Gastrocnemius medialis (tissue), 4 donors: ENCODE results near the gene WFDC1. TPM values are rescaled to one million over a fixed set of nuclear protein-coding genes. Genes with fewer than 3 reads are reported as not detected.

ENCODE experiments used
- ATAC-seq, 2 donors: fragments of 150-250 bp; one replicate each; pipeline ENCODE4 v1.9.1; 2016
- DNase-seq, 2 donors: peaks; one replicate each; pipeline ENCODE4 v3.0.0-alpha.2; 2019
- H3K27ac ChIP-seq, 4 donors: fragments of 200-600 bp; sonication (generic); 1 replicate in 1 of 4; 2 replicates in 3 of 4; pipeline ENCODE4 v1.5.1; 2016 to 2018; ENCODE audit warnings: mild to moderate bottlenecking in 2 of 4, moderate library complexity in 1 of 4
- H3K27me3 ChIP-seq, 3 donors: fragments of 200-600 bp; sonication (generic) in 2 of 3; 1 replicate in 1 of 3; 2 replicates in 2 of 3; pipeline versions ENCODE4 v1.5.1 to v1.6.0; 2016 to 2019; ENCODE audit warnings: mild to moderate bottlenecking in 1 of 3, moderate library complexity in 1 of 3
- H3K36me3 ChIP-seq, 2 donors: fragments of 200-600 bp; sonication (generic) in 1 of 2; one replicate each; pipeline ENCODE4 v1.5.1; 2017 to 2018
- H3K4me1 ChIP-seq, 2 donors: fragments of 200-600 bp; sonication (generic) in 1 of 2; one replicate each; pipeline ENCODE4 v1.5.1; 2016 to 2017; ENCODE audit warnings: mild to moderate bottlenecking in 2 of 2
- H3K4me3 ChIP-seq, 4 donors: fragments of 200-600 bp; sonication (generic) in 3 of 4; 1 replicate in 1 of 4; 2 replicates in 3 of 4; pipeline ENCODE4 v1.5.1; 2016 to 2019; ENCODE audit warnings: mild to moderate bottlenecking in 2 of 4
- H3K9me3 ChIP-seq, 3 donors: fragments of 200-600 bp; sonication (generic) in 2 of 3; 1 replicate in 1 of 3; 2 replicates in 2 of 3; pipeline ENCODE4 v1.5.1; 2016 to 2019
- POLR2A ChIP-seq, 2 donors: fragments of 450-650 bp; IDR thresholded peaks; one replicate each; pipeline ENCODE4 v1.6.1; 2017; ENCODE audit warnings: antibody characterized with exemption in 2 of 2, mild to moderate bottlenecking in 2 of 2, moderate library complexity in 2 of 2
- in situ Hi-C, 4 donors: fragments of 200-750 bp; cut with MboI; loops; one replicate each; pipeline versions ENCODE4 v1.15.0 to v1.8.0; 2017; ENCODE audit warnings: low sequenced_read_pairs in 4 of 4
- intact Hi-C: fragments of 100-400 bp; cut with DNase I; formaldehyde crosslinking; loops from one replicate; pipeline ENCODE4 v1.15.1; 2023; ENCODE audit warnings: low total_unique reads
- total RNA-seq, 4 donors: library from RNA; depleted of rRNA; stranded (reverse); fragments of >200 nt; gene quantifications; one replicate each; pipeline versions ENCODE4 v1.1.0 to v1.2.3, GENCODE V29; 2016
- TF ChIP-seq, protein P1 (sequence below), 5 experiments: fragments of 450-650 bp in 3 of 5; fragments of 200-600 bp in 2 of 5; sonication (generic) in 2 of 5; IDR thresholded peaks in 4 of 5; conservative IDR thresholded peaks in 1 of 5; 1 replicate in 4 of 5; 2 replicates in 1 of 5; pipeline ENCODE4 v1.5.1; 2016 to 2019; ENCODE audit warnings: antibody characterized with exemption in 5 of 5, mild to moderate bottlenecking in 3 of 5, moderate library complexity in 3 of 5

Gene WFDC1
- total RNA-seq, 4 donors from 2014 or later = 0.40 to 0.68 (median 0.49) TPM; not detected in 1

DNA sequence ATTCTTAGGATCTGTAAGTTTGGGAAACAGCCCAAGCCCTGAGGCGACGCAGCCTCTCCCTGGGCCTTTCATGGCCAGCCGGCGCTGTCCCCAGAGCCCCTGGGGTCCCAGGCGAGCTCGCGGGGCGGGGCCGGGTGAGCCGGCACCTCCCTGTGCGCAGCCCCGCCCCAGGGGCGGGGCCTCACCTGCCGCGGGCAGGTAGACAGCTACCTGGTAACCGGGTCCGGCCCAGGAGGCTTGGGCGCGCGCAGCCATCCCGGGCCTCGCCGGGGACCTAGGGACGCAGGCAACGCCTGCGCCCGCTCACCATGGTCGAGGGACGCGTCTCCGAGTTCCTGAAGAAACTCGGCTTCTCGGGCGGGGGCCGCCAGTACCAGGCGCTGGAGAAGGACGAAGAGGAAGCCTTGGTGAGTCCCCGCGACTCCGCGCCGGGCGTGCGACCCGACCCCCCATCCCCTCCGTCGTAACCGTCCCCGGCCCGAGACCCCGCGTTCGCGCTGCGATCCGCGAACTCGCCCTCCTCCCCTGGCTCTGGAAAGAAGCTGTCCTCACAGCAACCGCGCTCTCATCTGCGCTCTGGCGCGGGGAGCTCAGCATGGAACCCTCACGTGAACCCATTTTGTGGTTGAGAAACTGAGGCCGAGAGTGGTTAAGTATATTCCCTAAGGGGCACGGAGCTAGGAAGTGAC is 73.8 kb downstream of the WFDC1 start, which contains the start of gene ATP2C2:
TSS of gene ATP2C2 (plus strand) at position 231 of the 689 bp plus-strand sequence. CDS start at position 309, 78 bp downstream.
- in situ Hi-C loops (no loop called here), intact Hi-C loops (no loop called here)
- H3K4me3 ChIP-seq = no peak within 1 kb of the TSS
- ATAC-seq (no peak), DNase-seq (no peak)
- no peak within 1 kb of the TSS for H3K27ac ChIP-seq
- H3K4me1 ChIP-seq = no peaks in the 10 kb centered on the region
- no peaks in the 10 kb centered on the region for H3K9me3 ChIP-seq
- H3K27me3 ChIP-seq = peaks cover 31 to 44% (median 44%) of the 10 kb centered on the region in 3 donors
- no peaks in the 10 kb centered on the region for H3K36me3 ChIP-seq
- no peak for TF ChIP-seq POLR2A (IDR thresholded peaks at IDR 0.05)
- TF ChIP-seq, protein P1, sequence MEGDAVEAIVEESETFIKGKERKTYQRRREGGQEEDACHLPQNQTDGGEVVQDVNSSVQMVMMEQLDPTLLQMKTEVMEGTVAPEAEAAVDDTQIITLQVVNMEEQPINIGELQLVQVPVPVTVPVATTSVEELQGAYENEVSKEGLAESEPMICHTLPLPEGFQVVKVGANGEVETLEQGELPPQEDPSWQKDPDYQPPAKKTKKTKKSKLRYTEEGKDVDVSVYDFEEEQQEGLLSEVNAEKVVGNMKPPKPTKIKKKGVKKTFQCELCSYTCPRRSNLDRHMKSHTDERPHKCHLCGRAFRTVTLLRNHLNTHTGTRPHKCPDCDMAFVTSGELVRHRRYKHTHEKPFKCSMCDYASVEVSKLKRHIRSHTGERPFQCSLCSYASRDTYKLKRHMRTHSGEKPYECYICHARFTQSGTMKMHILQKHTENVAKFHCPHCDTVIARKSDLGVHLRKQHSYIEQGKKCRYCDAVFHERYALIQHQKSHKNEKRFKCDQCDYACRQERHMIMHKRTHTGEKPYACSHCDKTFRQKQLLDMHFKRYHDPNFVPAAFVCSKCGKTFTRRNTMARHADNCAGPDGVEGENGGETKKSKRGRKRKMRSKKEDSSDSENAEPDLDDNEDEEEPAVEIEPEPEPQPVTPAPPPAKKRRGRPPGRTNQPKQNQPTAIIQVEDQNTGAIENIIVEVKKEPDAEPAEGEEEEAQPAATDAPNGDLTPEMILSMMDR (IDR thresholded peaks at IDR 0.05 in 4 of 5, conservative IDR thresholded peaks at IDR 0.05 in 1 of 5) = no peak

DNA sequence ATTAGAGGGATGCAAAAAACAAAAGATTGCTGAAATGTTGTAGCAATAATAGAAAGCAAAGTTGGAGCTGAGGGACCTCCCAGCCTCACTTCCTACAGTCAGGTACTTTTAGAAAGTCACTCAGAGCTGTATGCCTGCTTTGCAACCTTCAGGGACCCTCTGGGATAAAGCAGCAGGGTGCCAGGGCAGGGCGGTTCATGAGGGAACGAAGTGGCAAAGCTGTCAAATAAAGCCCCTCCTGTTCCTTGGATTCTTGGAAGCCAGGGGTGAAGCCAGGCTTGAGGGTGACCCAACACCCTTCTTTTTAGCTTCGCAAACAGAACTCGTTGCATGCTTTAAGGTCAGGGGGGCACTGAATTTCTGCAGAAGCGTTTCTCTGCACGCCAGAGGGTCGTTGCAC is 74.4 kb downstream of the WFDC1 start:
- H3K4me1 ChIP-seq = no peaks in the 10 kb centered on the region
- H3K27me3 ChIP-seq = peaks cover 31 to 44% (median 44%) of the 10 kb centered on the region in 3 donors
- TF ChIP-seq POLR2A (IDR thresholded peaks at IDR 0.05) = no peak
- TF ChIP-seq, protein P1 (IDR thresholded peaks at IDR 0.05 in 4 of 5, conservative IDR thresholded peaks at IDR 0.05 in 1 of 5) = no peak
- intact Hi-C loops (no loop called here), in situ Hi-C loops (no loop called here)
- no peaks in the 10 kb centered on the region for H3K9me3 ChIP-seq
- H3K4me3 ChIP-seq = no peak overlapping the region
- H3K36me3 ChIP-seq = no peaks in the 10 kb centered on the region
- H3K27ac ChIP-seq = no peak overlapping the region
- DNase-seq (no peak), ATAC-seq (no peak)

DNA sequence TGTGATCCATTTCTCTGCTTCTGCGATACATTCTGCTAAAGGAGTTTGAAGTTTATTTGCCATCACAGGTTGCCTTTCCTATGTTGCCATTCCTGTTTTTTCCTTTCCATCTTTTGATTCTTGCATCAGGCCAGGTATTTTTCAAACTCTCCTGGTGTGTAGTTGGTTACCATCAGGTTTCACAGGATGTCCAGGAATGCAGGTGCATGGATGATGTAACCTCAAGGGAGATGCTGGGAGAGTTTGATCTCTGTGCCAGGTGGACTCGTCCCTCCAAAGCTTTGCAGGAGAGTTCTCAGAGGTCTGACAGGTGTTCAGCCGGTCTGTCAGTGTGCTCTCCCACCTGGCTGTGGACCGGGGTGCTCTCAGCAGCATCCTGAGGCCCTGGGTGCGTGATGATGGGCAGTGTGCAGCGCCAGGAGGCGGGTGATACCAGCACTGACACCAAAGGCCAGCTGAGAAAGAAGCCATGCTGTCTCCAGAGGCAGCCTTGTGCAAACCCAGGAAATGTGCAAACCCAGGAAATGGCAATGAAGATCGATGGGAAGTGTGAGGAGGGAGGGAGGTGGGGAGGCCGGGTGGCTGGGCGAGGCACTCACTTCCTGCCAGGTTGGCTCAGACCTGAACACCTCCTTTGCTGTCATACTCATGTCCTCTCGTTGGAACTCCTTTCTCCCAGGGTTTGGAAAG is 75.4 kb downstream of the WFDC1 start:
- DNase-seq = no peak
- no peak overlapping the region for H3K4me3 ChIP-seq
- in situ Hi-C loops (no loop called here), intact Hi-C loops (no loop called here)
- H3K27me3 ChIP-seq = peaks cover 31 to 44% (median 44%) of the 10 kb centered on the region in 3 donors
- H3K4me1 ChIP-seq = no peaks in the 10 kb centered on the region
- no peak overlapping the region for H3K27ac ChIP-seq
- TF ChIP-seq, protein P1 (IDR thresholded peaks at IDR 0.05 in 4 of 5, conservative IDR thresholded peaks at IDR 0.05 in 1 of 5) = no peak
- TF ChIP-seq POLR2A (IDR thresholded peaks at IDR 0.05) = no peak
- no peaks in the 10 kb centered on the region for H3K36me3 ChIP-seq
- ATAC-seq = no peak
- H3K9me3 ChIP-seq = no peaks in the 10 kb centered on the region

DNA sequence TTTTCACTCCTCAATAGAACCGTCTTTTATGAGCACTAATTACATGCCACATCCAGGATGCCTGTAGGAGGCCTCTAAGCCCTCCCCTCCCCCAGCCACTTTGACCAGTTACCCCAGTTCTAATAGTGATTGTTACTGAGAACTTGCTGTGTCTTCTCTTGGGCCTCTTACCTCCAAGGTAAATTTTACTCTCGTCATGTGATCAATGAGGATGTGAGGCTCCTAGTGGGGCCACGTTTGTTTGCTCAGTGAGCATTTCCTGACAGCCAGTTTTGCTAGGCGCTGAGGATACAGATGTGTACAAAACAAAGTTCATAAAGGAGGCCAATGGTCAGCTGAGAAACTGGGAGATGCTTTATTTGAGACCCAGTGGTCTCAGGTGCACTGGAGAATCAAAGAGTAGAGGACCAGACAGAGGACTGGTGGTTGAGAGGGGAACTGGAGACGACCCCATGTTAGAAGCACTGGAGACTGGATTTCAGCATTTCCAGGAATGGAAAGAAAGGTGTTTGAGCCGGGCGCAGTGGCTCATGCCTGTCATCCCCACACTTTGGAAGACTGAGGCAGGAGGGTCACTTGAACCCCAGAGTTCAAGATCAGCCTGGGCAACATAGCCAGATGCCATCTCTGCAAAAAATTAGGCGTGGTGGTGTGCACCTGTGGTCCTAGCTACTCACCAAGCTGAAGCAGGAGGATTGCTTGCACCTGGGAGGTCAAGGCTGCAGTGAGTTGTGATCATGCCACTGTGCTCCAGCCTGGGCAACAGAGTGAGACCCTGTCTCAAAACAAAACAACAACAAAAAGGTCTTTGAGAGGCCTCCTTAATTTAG is 76.3 kb downstream of the WFDC1 start:
- H3K27me3 ChIP-seq = peaks cover 31 to 48% (median 46%) of the 10 kb centered on the region in 3 donors
- H3K4me3 ChIP-seq = no peak overlapping the region
- no peak overlapping the region for H3K27ac ChIP-seq
- ATAC-seq (no peak), DNase-seq (no peak)
- no peaks in the 10 kb centered on the region for H3K4me1 ChIP-seq
- in situ Hi-C loops = no loop called here
- no peaks in the 10 kb centered on the region for H3K36me3 ChIP-seq
- intact Hi-C loops = no loop called here
- no peak for TF ChIP-seq POLR2A (IDR thresholded peaks at IDR 0.05)
- TF ChIP-seq, protein P1 (IDR thresholded peaks at IDR 0.05 in 4 of 5, conservative IDR thresholded peaks at IDR 0.05 in 1 of 5) = no peak
- H3K9me3 ChIP-seq = no peaks in the 10 kb centered on the region
